Neural cell (in vitro differentiated cells): ENCODE measurements around the gene ATG14.

Experiments used
- EP300 ChIP-seq: fragments of 450-650 bp; conservative IDR thresholded peaks from 2 replicates; pipeline ENCODE4 v1.6.1; 2014; ENCODE audit warnings: antibody characterized with exemption, mild to moderate bottlenecking, moderate library complexity; ENCODE audit not compliant: poor library complexity, severe bottlenecking
- EZH2 ChIP-seq: fragments of 200-600, 300-800 bp; shearing (Covaris generic), sonication (generic); IDR thresholded peaks from 2 replicates; pipeline ENCODE4 v1.6.1; 2014; ENCODE audit warnings: antibody characterized with exemption, low read length, borderline replicate concordance, mild to moderate bottlenecking; ENCODE audit not compliant: insufficient read depth, poor library complexity, severe bottlenecking
- POLR2AphosphoS5 ChIP-seq: IDR thresholded peaks from 2 replicates; pipeline ENCODE4 v1.6.1; 2012
- TAF1 ChIP-seq: IDR thresholded peaks from 2 replicates; pipeline ENCODE4 v1.6.1; 2012; ENCODE audit warnings: low read depth
- TF ChIP-seq, protein P1 (sequence below): fragments of 450-650 bp; IDR thresholded peaks from 2 replicates; pipeline ENCODE4 v1.5.1; 2014; ENCODE audit warnings: antibody characterized with exemption, mild to moderate bottlenecking, moderate library complexity; ENCODE audit not compliant: poor library complexity, severe bottlenecking

GRCh38 chr14:55350461-55350860 is 61.2 kb downstream of the ATG14 start:
- TF ChIP-seq, protein P1, sequence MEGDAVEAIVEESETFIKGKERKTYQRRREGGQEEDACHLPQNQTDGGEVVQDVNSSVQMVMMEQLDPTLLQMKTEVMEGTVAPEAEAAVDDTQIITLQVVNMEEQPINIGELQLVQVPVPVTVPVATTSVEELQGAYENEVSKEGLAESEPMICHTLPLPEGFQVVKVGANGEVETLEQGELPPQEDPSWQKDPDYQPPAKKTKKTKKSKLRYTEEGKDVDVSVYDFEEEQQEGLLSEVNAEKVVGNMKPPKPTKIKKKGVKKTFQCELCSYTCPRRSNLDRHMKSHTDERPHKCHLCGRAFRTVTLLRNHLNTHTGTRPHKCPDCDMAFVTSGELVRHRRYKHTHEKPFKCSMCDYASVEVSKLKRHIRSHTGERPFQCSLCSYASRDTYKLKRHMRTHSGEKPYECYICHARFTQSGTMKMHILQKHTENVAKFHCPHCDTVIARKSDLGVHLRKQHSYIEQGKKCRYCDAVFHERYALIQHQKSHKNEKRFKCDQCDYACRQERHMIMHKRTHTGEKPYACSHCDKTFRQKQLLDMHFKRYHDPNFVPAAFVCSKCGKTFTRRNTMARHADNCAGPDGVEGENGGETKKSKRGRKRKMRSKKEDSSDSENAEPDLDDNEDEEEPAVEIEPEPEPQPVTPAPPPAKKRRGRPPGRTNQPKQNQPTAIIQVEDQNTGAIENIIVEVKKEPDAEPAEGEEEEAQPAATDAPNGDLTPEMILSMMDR: no peak
- TF ChIP-seq POLR2AphosphoS5 (no peak), EZH2 (no peak), EP300 (no peak), TAF1 (no peak)
